HUES6 (cell line): ENCODE data around the gene POLR2J.

Experiments used
- H3K27ac ChIP-seq: 2 replicates; pipeline ENCODE4 v1.7.0; 2013; ENCODE audit warnings: low read depth, mild to moderate bottlenecking, low read length, inconsistent platforms
- H3K27me3 ChIP-seq: 2 replicates; pipeline ENCODE4 v1.6.1; 2013; ENCODE audit warnings: low read length; ENCODE audit not compliant: control insufficient read depth, insufficient read depth
- H3K36me3 ChIP-seq: 2 replicates; pipeline ENCODE4 v1.6.1; 2013; ENCODE audit warnings: low read length; ENCODE audit not compliant: control insufficient read depth, insufficient read depth
- H3K4me1 ChIP-seq: 2 replicates; pipeline ENCODE4 v1.6.1; 2013; ENCODE audit warnings: low read length; ENCODE audit not compliant: control insufficient read depth, insufficient read depth
- H3K4me3 ChIP-seq: 2 replicates; pipeline ENCODE4 v1.5.1; 2013; ENCODE audit warnings: low read depth, low read length
- H3K9ac ChIP-seq: one replicate; pipeline ENCODE4 v1.6.1; 2013; ENCODE audit warnings: mild to moderate bottlenecking, low read length
- H3K9me3 ChIP-seq: 2 replicates; pipeline ENCODE4 v1.6.1; 2013; ENCODE audit warnings: low read depth, low read length; ENCODE audit not compliant: control insufficient read depth, insufficient read depth

POLR2J gene

GRCh38 chr7:102447311-102447710 lies 31.4 kb downstream of the POLR2J start:
- Histone ChIP-seq H3K9ac (no peak overlapping the region), H3K4me1 (peaks cover 7% of the 10 kb centered on the region), H3K27me3 (no peaks in the 10 kb centered on the region)

GRCh38 chr7:102446387-102447156 lies 32.1 kb downstream of the POLR2J start:
- Histone ChIP-seq H3K27me3 (no peaks in the 10 kb centered on the region), H3K36me3 (peaks cover 17% of the 10 kb centered on the region), H3K27ac (no peak overlapping the region), H3K9me3 (no peaks in the 10 kb centered on the region), H3K9ac (no peak overlapping the region), H3K4me1 (peaks cover 11% of the 10 kb centered on the region), H3K4me3 (no peak overlapping the region)

More at GRCh38 chr7:102447311-102447710, 31.4 kb downstream of the POLR2J start:
- H3K9me3 ChIP-seq: no peaks in the 10 kb centered on the region
- H3K4me3 ChIP-seq: no peak overlapping the region
- H3K27ac ChIP-seq: no peak overlapping the region
- peaks cover 17% of the 10 kb centered on the region for H3K36me3 ChIP-seq

GRCh38 chr7:102445674-102446071 lies 33.0 kb downstream of the POLR2J start:
- peaks cover 17% of the 10 kb centered on the region for H3K36me3 ChIP-seq
- H3K27ac ChIP-seq: no peak overlapping the region
- no peaks in the 10 kb centered on the region for H3K9me3 ChIP-seq
- no peak overlapping the region for H3K9ac ChIP-seq
- H3K27me3 ChIP-seq: no peaks in the 10 kb centered on the region
- peaks cover 11% of the 10 kb centered on the region for H3K4me1 ChIP-seq
- no peak overlapping the region for H3K4me3 ChIP-seq

GRCh38 chr7:102444961-102445673 lies 33.6 kb downstream of the POLR2J start:
- H3K4me1 ChIP-seq: peaks cover 17% of the 10 kb centered on the region
- H3K27me3 ChIP-seq: no peaks in the 10 kb centered on the region
- H3K9me3 ChIP-seq: no peaks in the 10 kb centered on the region
- no peak overlapping the region for H3K4me3 ChIP-seq
- no peak overlapping the region for H3K9ac ChIP-seq
- peaks cover 17% of the 10 kb centered on the region for H3K36me3 ChIP-seq
- no peak overlapping the region for H3K27ac ChIP-seq

GRCh38 chr7:102439963-102440795 lies 38.5 kb downstream of the POLR2J start:
- H3K4me1 ChIP-seq: peaks cover 22% of the 10 kb centered on the region
- H3K27ac ChIP-seq: peak overlapping the region; percentile 29

GRCh38 chr7:102436118-102436517 lies 42.6 kb downstream of the POLR2J start:
- Histone ChIP-seq H3K9ac (no peak overlapping the region), H3K36me3 (peaks cover 12% of the 10 kb centered on the region), H3K4me3 (no peak overlapping the region), H3K4me1 (peaks cover 34% of the 10 kb centered on the region), H3K9me3 (no peaks in the 10 kb centered on the region), H3K27me3 (no peaks in the 10 kb centered on the region), H3K27ac (no peak overlapping the region)

More at GRCh38 chr7:102439963-102440795, 38.5 kb downstream of the POLR2J start:
- Histone ChIP-seq H3K9ac (peak overlapping the region; percentile 4), H3K36me3 (peaks cover 14% of the 10 kb centered on the region), H3K9me3 (no peaks in the 10 kb centered on the region), H3K27me3 (no peaks in the 10 kb centered on the region), H3K4me3 (no peak overlapping the region)

GRCh38 chr7:102434039-102434486 lies 44.7 kb downstream of the POLR2J start:
- Histone ChIP-seq H3K27ac (no peak overlapping the region), H3K36me3 (peaks cover 9% of the 10 kb centered on the region), H3K9ac (peak overlapping the region; percentile 72), H3K9me3 (no peaks in the 10 kb centered on the region), H3K27me3 (no peaks in the 10 kb centered on the region), H3K4me3 (peak overlapping the region; percentile 84), H3K4me1 (peaks cover 29% of the 10 kb centered on the region)

GRCh38 chr7:102433219-102434038 lies 45.3 kb downstream of the POLR2J start, which contains the start of gene ORAI2:
Gene ORAI2 (plus strand): TSS chr7:102433575. CDS start chr7:102438957, 5,382 bp downstream.
- H3K9ac ChIP-seq: peak within 1 kb of the TSS; percentile 79
- H3K4me3 ChIP-seq: peak within 1 kb of the TSS; percentile 84
- no peaks in the 10 kb centered on the region for H3K27me3 ChIP-seq
- no peaks in the 10 kb centered on the region for H3K9me3 ChIP-seq
- H3K36me3 ChIP-seq: peaks cover 4% of the 10 kb centered on the region; the same call in 1 of the 2 replicates
- peak within 1 kb of the TSS; percentile 60; the same call in 1 of the 2 replicates for H3K27ac ChIP-seq
- H3K4me1 ChIP-seq: peaks cover 29% of the 10 kb centered on the region

- peak overlapping the region; percentile 79 for H3K9ac ChIP-seq
- H3K4me3 ChIP-seq: peak overlapping the region; percentile 84
- H3K4me1 ChIP-seq: peaks cover 29% of the 10 kb centered on the region
- H3K27ac ChIP-seq: peak overlapping the region; percentile 26; the same call in 1 of the 2 replicates
- no peaks in the 10 kb centered on the region for H3K9me3 ChIP-seq
- peaks cover 4% of the 10 kb centered on the region; the same call in 1 of the 2 replicates for H3K36me3 ChIP-seq
- H3K27me3 ChIP-seq: no peaks in the 10 kb centered on the region
These were observed 46.1 kb downstream of the POLR2J start for GRCh38 chr7:102432442-102433218.
